RCC 7860 (cell line): ENCODE data around the gene SLC45A1.

Source experiments
- DNase-seq: peaks from one replicate; pipeline ENCODE4 v3.0.0-alpha.2; 2015; ENCODE audit warnings: low spot score
- FAIRE-seq: peaks from 2 replicates; lab custom pipeline; 2012; peaks lifted over from hg19 to GRCh38; lab: Jason Lieb, UNC

The SLC45A1 gene

GRCh38 chr1:8381618-8382017 is 63.7 kb downstream of the SLC45A1 start:
- FAIRE-seq, result no peak

DNA sequence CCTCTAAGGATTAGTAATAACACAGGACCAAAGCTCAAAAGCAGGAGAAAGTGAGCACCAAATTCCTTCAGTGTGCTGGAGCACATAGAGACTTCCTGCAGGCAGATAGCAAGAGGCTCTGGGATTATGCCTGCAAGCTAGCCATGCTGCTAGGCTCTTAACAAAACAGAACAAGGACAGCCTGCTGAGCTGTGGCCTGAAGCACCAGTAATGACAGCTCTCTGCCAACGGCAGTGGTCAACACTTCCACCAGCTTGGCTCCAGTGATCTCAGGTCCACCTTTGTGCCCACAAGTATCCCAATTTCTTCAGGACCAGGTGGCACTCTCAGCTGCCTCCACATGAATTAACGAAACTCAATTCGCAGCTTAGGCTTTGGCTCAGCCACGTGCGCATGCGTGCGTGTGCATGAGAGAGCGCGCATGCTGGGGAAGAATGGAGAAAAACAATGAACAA is 64.2 kb downstream of the SLC45A1 start:
- FAIRE-seq (peak; percentile 92), DNase-seq (peak; percentile 89)

More at GRCh38 chr1:8381618-8382017, 63.7 kb downstream of the SLC45A1 start:
- DNase-seq, result no peak

DNA sequence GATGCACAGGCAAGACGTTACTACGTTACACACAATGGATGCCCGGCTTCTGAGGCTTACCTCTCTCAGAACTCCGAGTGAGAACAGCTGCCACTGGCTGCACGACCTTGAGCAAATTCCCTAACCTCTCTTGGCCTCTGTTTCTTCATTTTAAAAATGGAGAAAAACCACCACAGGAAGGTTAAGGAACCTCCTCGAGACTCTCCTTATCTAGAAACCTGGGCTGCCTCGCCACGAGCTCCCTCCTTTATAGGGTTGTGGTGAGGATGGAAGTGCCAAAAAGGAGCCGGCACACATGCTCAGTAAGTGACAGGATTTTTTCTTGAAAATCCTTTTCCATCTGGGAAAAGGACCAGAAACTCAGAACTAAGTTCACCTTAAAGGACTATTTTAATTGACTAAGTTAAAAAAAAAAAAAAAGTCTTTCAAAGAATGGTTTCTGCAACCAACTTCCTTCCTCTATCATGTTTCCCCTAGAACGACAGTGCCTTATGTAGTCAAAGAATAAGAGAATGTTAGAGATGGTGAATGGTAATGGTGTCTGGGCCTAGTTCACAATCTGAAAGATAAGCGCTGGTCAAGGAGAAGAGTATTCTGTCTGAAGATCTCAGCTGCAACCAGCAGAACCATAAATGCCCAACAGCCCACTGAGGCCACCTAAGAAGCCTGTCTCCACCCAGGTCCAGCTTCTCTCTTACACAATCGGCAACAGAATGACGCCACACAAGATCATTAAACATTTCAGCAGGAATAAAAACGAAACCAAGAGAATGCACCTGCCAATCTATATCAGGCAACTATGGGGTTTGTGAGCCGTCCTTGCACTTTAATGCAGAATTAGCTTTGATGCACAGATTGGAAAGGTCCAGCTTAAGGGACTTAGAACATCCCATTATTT is 64.9 kb downstream of the SLC45A1 start:
- DNase-seq (no peak), FAIRE-seq (no peak)

GRCh38 chr1:8384088-8384487 is 66.2 kb downstream of the SLC45A1 start:
- no peak for FAIRE-seq

DNA sequence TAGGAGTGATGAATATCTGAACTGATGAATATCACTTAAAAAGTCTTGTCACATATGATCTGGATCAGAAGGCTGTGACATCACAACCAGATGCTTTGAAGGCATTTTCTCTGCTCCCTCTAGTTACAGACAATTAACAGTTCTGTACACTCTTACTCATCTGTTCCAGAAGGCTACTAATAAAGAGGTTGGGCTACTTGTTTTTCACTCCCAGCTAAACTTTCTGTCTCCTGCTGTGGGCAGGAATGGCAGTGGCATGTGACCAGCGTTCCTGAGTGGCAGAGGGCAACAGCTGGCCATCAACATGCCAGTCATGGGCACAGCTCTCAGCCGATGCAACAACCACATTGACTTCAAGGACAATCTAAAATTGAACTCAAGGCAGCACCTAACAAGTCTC is 66.7 kb downstream of the SLC45A1 start:
- FAIRE-seq (no peak), DNase-seq (no peak)

More at GRCh38 chr1:8384088-8384487, 66.2 kb downstream of the SLC45A1 start:
- no peak for DNase-seq

DNA sequence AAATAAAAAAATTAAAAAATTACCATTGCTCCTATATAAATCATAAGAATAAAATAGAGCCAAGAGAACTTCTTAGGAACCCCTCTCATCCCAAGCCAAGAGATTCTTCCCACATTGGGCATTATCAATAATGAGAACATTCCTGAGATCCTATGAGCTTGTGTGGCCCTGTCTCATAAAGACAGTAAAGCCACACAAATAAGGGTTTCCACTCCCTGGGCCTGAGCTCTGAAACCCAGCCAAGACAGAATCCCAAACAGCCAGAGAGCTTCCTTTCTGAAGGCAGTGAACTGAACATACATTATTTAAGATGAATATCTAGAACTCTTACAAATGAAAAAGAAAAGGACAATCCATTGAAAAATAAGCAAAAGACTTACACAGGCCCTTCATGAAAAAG is 68.3 kb downstream of the SLC45A1 start:
- FAIRE-seq, result no peak
- no peak for DNase-seq

DNA sequence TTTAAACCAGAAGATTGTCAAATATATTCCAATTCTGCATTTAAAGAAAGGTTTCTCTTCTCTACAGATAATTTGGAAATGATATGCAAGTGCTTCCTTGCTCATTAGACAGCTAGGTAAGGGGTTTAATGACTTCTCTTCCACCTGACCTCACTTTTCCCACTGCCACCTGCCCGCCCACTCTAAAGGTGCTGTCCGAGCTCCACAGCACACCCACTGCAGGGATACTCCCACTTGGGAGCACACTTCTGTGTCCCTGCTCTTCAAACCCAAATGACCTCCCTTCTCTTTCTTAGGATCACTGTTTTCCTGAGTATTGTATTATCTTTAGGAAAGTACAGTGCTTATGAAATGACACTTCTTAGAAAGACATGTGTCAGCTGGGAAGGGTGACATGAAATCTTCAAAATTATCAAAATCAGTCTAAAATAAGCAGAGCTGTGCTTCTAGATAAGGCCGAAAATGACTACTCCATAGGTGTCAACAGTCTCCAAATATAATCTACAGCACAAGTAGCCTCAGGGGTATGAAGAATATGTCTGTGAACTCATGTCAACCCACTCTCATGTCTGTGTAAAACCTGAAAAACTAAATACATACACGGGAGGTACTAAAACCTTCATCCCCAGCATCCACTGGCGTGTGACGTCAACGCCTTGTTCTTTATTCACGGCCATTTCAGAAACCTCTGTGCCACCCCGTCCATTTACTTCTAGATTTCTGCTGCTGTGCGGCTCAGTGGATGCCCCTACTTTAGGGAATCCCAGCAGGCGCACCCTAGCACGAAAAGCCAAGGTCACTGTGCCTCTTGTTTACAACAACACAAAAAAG is 71.0 kb downstream of the SLC45A1 start:
- FAIRE-seq (no peak), DNase-seq (no peak)

GRCh38 chr1:8389958-8390535 is 72.1 kb downstream of the SLC45A1 start:
- DNase-seq (no peak), FAIRE-seq (no peak)

- DNase-seq (no peak), FAIRE-seq (no peak)
Measured at GRCh38 chr1:8390707-8391106, 72.8 kb downstream of the SLC45A1 start.

GRCh38 chr1:8392522-8392921 is 74.6 kb downstream of the SLC45A1 start:
- DNase-seq (no peak), FAIRE-seq (no peak)
